ENCODE data around the gene GHSR. TPM values are rescaled to one million over a fixed set of nuclear protein-coding genes. Genes with fewer than 3 reads are reported as not detected.

The GHSR gene
- total and polyA plus RNA-seq, 2 of the 4 experiments (the other 2 are of a cell fraction): not detected

- ATAC-seq (ENCODE audit: low read depth): peak; percentile 13; the same call in 1 of the 2 replicates
- dilution Hi-C loops (cut with HindIII; ENCODE audit: low sequenced_read_pairs, unreplicated experiment): no loop called here
- CTCF ChIA-PET: no interaction called here
These were observed 37.4 kb downstream of the GHSR start for GRCh38 chr3:172410702-172411477.

More at GRCh38 chr3:172410702-172411477, 37.4 kb downstream of the GHSR start:
- Histone ChIP-seq H4K20me1 (ENCODE audit: insufficient read depth, low read length) (no peaks in the 10 kb centered on the region), H2BK120ac (ENCODE audit: low read depth, low read length) (no peak overlapping the region), H3K4me2 (ENCODE audit: low read depth, low read length) (no peak overlapping the region), H3K23ac (ENCODE audit: low read depth, low read length) (no peak overlapping the region), H3K27me3 (ENCODE audit: control insufficient read depth, insufficient read depth, low read length) (no peaks in the 10 kb centered on the region; the same call in 1 of the 2 replicates), H4K8ac (ENCODE audit: low read depth in 2 of 2, low read length in 2 of 2) (no peak overlapping the region), H2AK5ac (ENCODE audit: low read depth, low read length) (no peak overlapping the region), H3K18ac (ENCODE audit: low read depth, low read length) (no peak overlapping the region), H3K79me1 (ENCODE audit: low read depth in 1 of 2, low read length in 2 of 2) (no peaks in the 10 kb centered on the region), H3K14ac (replicated peaks; ENCODE audit: low read depth, low read length) (no peak overlapping the region), H3K27ac (ENCODE audit: insufficient read depth, low read length) (no peak overlapping the region), H2BK15ac (ENCODE audit: low read depth, low read length) (no peak overlapping the region), H3K9me1 (ENCODE audit: insufficient read depth, low read length) (peaks cover 3% of the 10 kb centered on the region; the same call in 1 of the 2 replicates), H3K56ac (ENCODE audit: extremely low read depth, insufficient read depth, low read length) (no peak overlapping the region), H2AK9ac (replicated peaks; ENCODE audit: low read depth, low read length, poor library complexity) (no peak overlapping the region), H4K5ac (ENCODE audit: low read depth, low read length) (no peak overlapping the region), H2AFZ (replicated peaks; ENCODE audit: low read length, poor library complexity) (no peak overlapping the region), H2BK20ac (ENCODE audit: low read depth, low read length) (no peak overlapping the region), H3K36me3 (ENCODE audit: control insufficient read depth, insufficient read depth, low read length) (no peaks in the 10 kb centered on the region), H3K4ac (ENCODE audit: low read depth, low read length) (no peak overlapping the region), H3K9ac (ENCODE audit: low read depth, low read length) (no peak overlapping the region), H3K9me3 (ENCODE audit: control insufficient read depth, insufficient read depth, low read length) (no peaks in the 10 kb centered on the region), H3K4me3 (ENCODE audit: insufficient read depth, low read depth, low read length) (no peak overlapping the region), H3K4me1 (ENCODE audit: control insufficient read depth, insufficient read depth, low read length) (no peaks in the 10 kb centered on the region), H2BK5ac (ENCODE audit: low read depth, low read length, poor library complexity, severe bottlenecking) (no peak overlapping the region), H4K91ac (ENCODE audit: insufficient read depth, low read depth, low read length) (no peak overlapping the region)
- BruUV-seq (replicated peaks): no TSS peak
- DNase-seq: no peak
- 77% methylated on average over 6 of the region's 13 CpGs; no CpG with 5 or more reads in 1 of the 2 experiments for WGBS, 2 experiments (ENCODE audit: extremely low coverage in 2 of 2, insufficient read length in 1 of 2)
- in situ Hi-C loops (cut with MboI; ENCODE audit: low sequenced_read_pairs): no loop called here
- intact Hi-C loops (cut with micrococcal nuclease): no loop called here
- TF ChIP-seq POLR2A (IDR thresholded peaks at IDR 0.05; ENCODE audit: low read depth, low read length): no peak
- TF ChIP-seq, protein P1, sequence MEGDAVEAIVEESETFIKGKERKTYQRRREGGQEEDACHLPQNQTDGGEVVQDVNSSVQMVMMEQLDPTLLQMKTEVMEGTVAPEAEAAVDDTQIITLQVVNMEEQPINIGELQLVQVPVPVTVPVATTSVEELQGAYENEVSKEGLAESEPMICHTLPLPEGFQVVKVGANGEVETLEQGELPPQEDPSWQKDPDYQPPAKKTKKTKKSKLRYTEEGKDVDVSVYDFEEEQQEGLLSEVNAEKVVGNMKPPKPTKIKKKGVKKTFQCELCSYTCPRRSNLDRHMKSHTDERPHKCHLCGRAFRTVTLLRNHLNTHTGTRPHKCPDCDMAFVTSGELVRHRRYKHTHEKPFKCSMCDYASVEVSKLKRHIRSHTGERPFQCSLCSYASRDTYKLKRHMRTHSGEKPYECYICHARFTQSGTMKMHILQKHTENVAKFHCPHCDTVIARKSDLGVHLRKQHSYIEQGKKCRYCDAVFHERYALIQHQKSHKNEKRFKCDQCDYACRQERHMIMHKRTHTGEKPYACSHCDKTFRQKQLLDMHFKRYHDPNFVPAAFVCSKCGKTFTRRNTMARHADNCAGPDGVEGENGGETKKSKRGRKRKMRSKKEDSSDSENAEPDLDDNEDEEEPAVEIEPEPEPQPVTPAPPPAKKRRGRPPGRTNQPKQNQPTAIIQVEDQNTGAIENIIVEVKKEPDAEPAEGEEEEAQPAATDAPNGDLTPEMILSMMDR (conservative IDR thresholded peaks at IDR 0.05; ENCODE audit: low read depth, low read length): no peak
- TF ChIP-seq MXI1 (IDR thresholded peaks at IDR 0.05; ENCODE audit: borderline replicate concordance, low read depth, low read length): no peak
- POLR2A ChIA-PET (ENCODE audit: unreplicated experiment): no interaction called here
